ENCODE data around the gene DLG5. TPM values are rescaled to one million over a fixed set of nuclear protein-coding genes. Genes with fewer than 3 reads are reported as not detected.

The DLG5 gene
- polyA plus RNA-seq, 1 of the 3 experiments (the other 2 are of a cell fraction): 31.3 TPM

GRCh38 chr10:77892021-77892739 lies 34.4 kb downstream of the DLG5 start:
- POLR2A ChIA-PET: interaction anchor here (0.7 kb wide), 1 partner anchor 31 kb away, joined by 3 read pairs; no protein-coding TSS in a partner anchor

More at GRCh38 chr10:77892021-77892739, 34.4 kb downstream of the DLG5 start:
- WGBS (ENCODE audit: low lambda C conversion rate): 70% methylated on average over 7 of the region's 8 CpGs
- H3F3A ChIP-seq (replicated peaks; ENCODE audit: insufficient read depth): peaks cover 14% of the 10 kb centered on the region
- H3K36me3 ChIP-seq (replicated peaks in 1 of 2; ENCODE audit: control insufficient read depth in 1 of 2, insufficient read depth in 2 of 2, low read length in 1 of 2): no peaks in the 10 kb centered on the region
- H3K9me2 ChIP-seq: no peaks in the 10 kb centered on the region
- no peaks in the 10 kb centered on the region for H3K9me3 ChIP-seq
- peak overlapping the region in 1 of 2 experiments; percentile 60; a peak in 2 of 4 replicates for H3K27ac ChIP-seq (ENCODE audit: low read depth in 2 of 2, low read length in 1 of 2)
- H3K27me3 ChIP-seq (ENCODE audit: insufficient read depth): no peaks in the 10 kb centered on the region
- H3K79me2 ChIP-seq (ENCODE audit: insufficient read depth): peaks cover 97% of the 10 kb centered on the region
- CTCF ChIA-PET: interaction anchor here (1.1 kb wide), 1 partner anchor 19 kb away, joined by 3 read pairs; no protein-coding TSS in a partner anchor
- no peak overlapping the region for H3K9ac ChIP-seq
- no peak for DNase-seq
- peaks cover 92% of the 10 kb centered on the region for H4K20me1 ChIP-seq (ENCODE audit: insufficient read depth)
- H3K4me3 ChIP-seq (ENCODE audit: low read depth in 2 of 2, low read length in 1 of 2): no peak overlapping the region
- H3K4me1 ChIP-seq (ENCODE audit: control insufficient read depth in 1 of 2, insufficient read depth in 2 of 2, low read depth in 1 of 2, low read length in 1 of 2): peaks cover 21 to 73% of the 10 kb centered on the region in 2 experiments
- H2AFZ ChIP-seq (ENCODE audit: low read depth): no peak overlapping the region
- H3K4me2 ChIP-seq: no peak overlapping the region
- no peak for TF ChIP-seq ZBTB33 (IDR thresholded peaks at IDR 0.05; ENCODE audit: borderline replicate concordance, low read depth)
- no peak for TF ChIP-seq SMC3 (IDR thresholded peaks at IDR 0.05; ENCODE audit: low read depth, low read length)
- TF ChIP-seq TEAD4 (IDR thresholded peaks at IDR 0.05; ENCODE audit: borderline replicate concordance, insufficient read depth): no peak
- no peak for TF ChIP-seq EP300 (IDR thresholded peaks at IDR 0.05; ENCODE audit: borderline replicate concordance in 1 of 2, low read depth in 1 of 2, low read length in 1 of 2)
- no peak for TF ChIP-seq FOXM1 (IDR thresholded peaks at IDR 0.05; ENCODE audit: low read depth)
- TF ChIP-seq MEF2A (IDR thresholded peaks at IDR 0.05; ENCODE audit: borderline replicate concordance, low read depth): no peak
- TF ChIP-seq, protein P1, sequence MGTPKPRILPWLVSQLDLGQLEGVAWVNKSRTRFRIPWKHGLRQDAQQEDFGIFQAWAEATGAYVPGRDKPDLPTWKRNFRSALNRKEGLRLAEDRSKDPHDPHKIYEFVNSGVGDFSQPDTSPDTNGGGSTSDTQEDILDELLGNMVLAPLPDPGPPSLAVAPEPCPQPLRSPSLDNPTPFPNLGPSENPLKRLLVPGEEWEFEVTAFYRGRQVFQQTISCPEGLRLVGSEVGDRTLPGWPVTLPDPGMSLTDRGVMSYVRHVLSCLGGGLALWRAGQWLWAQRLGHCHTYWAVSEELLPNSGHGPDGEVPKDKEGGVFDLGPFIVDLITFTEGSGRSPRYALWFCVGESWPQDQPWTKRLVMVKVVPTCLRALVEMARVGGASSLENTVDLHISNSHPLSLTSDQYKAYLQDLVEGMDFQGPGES (IDR thresholded peaks at IDR 0.05; ENCODE audit: low read depth, low read length): no peak
- TF ChIP-seq GATA2 (CRISPR knock-in tag; IDR thresholded peaks at IDR 0.05): no peak
- no peak for TF ChIP-seq FOXJ3 (CRISPR knock-in tag; IDR thresholded peaks at IDR 0.05)
- no peak for TF ChIP-seq POLR2AphosphoS5 (IDR thresholded peaks at IDR 0.05; ENCODE audit: low read depth, low read length)
- no peak for TF ChIP-seq YY1 (IDR thresholded peaks at IDR 0.05; ENCODE audit: low read depth)
- TF ChIP-seq, protein P2, sequence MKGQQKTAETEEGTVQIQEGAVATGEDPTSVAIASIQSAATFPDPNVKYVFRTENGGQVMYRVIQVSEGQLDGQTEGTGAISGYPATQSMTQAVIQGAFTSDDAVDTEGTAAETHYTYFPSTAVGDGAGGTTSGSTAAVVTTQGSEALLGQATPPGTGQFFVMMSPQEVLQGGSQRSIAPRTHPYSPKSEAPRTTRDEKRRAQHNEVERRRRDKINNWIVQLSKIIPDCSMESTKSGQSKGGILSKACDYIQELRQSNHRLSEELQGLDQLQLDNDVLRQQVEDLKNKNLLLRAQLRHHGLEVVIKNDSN (IDR thresholded peaks at IDR 0.05; ENCODE audit: borderline replicate concordance, low read depth): no peak
- no peak for TF ChIP-seq RXRA (IDR thresholded peaks at IDR 0.05; ENCODE audit: borderline replicate concordance, low read depth)
- TF ChIP-seq MXI1 (IDR thresholded peaks at IDR 0.05; ENCODE audit: low read depth, low read length): no peak
- TF ChIP-seq GABPA (IDR thresholded peaks at IDR 0.05; ENCODE audit: low read depth): no peak
- TF ChIP-seq RCOR1 (IDR thresholded peaks at IDR 0.05; ENCODE audit: low read length): no peak
- TF ChIP-seq CHD2 (IDR thresholded peaks at IDR 0.05; ENCODE audit: low read length, partially characterized antibody): no peak
- no peak for TF ChIP-seq RAD21 (IDR thresholded peaks at IDR 0.05; ENCODE audit: low read length)
- TF ChIP-seq TCF12 (IDR thresholded peaks at IDR 0.05): no peak
